ENCODE measurements around the gene CLTC.

DNA sequence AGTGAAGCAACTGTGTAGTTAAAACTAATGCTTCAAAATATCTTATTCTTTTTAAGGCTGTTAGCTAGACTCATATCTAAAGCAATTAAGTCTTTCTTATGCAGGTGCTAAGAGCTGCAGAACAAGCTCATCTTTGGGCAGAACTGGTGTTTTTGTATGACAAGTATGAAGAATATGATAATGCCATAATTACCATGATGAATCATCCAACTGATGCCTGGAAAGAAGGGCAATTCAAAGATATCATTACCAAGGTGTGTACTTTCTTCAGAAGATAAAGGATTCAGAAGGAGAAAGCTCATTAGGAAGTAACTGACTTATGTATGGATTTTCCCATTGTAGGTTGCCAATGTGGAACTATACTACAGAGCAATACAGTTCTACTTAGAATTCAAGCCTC lies 63.6 kb downstream of the CLTC start:
- no peak for TF ChIP-seq JUNB (IDR thresholded peaks at IDR 0.05)
- TF ChIP-seq, protein P1, sequence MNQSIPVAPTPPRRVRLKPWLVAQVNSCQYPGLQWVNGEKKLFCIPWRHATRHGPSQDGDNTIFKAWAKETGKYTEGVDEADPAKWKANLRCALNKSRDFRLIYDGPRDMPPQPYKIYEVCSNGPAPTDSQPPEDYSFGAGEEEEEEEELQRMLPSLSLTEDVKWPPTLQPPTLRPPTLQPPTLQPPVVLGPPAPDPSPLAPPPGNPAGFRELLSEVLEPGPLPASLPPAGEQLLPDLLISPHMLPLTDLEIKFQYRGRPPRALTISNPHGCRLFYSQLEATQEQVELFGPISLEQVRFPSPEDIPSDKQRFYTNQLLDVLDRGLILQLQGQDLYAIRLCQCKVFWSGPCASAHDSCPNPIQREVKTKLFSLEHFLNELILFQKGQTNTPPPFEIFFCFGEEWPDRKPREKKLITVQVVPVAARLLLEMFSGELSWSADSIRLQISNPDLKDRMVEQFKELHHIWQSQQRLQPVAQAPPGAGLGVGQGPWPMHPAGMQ (IDR thresholded peaks at IDR 0.05; ENCODE audit: borderline replicate concordance): no peak
- no peak for TF ChIP-seq POLR2A (IDR thresholded peaks at IDR 0.05; ENCODE audit: low read depth, low read length)
